Measurements from ENCODE around the gene C11orf24.

DNA sequence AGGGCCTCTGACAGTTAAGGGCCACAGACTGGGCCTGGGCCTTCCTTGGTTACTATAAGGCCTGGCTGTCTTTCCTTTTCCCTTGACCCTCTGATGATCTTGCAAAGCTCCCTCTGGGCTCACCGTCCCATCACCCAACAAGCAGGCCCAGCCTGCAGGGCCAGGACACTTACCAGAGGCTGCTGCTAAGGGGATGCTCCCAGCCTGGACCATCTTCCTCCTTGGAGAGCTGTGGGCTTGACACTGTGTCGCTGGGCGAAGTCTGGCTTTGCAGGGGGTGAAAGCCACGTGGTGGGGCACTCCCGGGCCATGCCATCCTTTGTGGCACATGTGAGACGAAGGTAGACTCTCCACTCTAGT is 3.9 kb downstream of the C11orf24 start:
- TF ChIP-seq, protein P1, sequence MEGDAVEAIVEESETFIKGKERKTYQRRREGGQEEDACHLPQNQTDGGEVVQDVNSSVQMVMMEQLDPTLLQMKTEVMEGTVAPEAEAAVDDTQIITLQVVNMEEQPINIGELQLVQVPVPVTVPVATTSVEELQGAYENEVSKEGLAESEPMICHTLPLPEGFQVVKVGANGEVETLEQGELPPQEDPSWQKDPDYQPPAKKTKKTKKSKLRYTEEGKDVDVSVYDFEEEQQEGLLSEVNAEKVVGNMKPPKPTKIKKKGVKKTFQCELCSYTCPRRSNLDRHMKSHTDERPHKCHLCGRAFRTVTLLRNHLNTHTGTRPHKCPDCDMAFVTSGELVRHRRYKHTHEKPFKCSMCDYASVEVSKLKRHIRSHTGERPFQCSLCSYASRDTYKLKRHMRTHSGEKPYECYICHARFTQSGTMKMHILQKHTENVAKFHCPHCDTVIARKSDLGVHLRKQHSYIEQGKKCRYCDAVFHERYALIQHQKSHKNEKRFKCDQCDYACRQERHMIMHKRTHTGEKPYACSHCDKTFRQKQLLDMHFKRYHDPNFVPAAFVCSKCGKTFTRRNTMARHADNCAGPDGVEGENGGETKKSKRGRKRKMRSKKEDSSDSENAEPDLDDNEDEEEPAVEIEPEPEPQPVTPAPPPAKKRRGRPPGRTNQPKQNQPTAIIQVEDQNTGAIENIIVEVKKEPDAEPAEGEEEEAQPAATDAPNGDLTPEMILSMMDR (IDR thresholded peaks at IDR 0.05; ENCODE audit: low read length), result no peak
- no peak for TF ChIP-seq EZH2phosphoT487 (IDR thresholded peaks at IDR 0.05; ENCODE audit: low read length)
- no peak for TF ChIP-seq EZH2 (optimal IDR thresholded peaks at IDR 0.05; ENCODE audit: low read depth, low read length)
